GM18951 (cell line): ENCODE measurements around the gene GNG2.

ENCODE experiments used
- POLR2A ChIP-seq: IDR thresholded peaks from 4 replicates; pipeline ENCODE4 v1.6.1; 2011; ENCODE audit warnings: mild to moderate bottlenecking; ENCODE audit not compliant: insufficient read length, insufficient read depth; ENCODE audit errors: extremely low read depth
- in situ Hi-C: fragments of 300-500 bp; cut with MboI; formaldehyde crosslinking; loops from one replicate; pipeline ENCODE4 v1.12.0; 2022; ENCODE audit warnings: low sequenced_read_pairs, mixed read lengths, inconsistent platforms; ENCODE audit not compliant: unreplicated experiment

Gene GNG2

DNA sequence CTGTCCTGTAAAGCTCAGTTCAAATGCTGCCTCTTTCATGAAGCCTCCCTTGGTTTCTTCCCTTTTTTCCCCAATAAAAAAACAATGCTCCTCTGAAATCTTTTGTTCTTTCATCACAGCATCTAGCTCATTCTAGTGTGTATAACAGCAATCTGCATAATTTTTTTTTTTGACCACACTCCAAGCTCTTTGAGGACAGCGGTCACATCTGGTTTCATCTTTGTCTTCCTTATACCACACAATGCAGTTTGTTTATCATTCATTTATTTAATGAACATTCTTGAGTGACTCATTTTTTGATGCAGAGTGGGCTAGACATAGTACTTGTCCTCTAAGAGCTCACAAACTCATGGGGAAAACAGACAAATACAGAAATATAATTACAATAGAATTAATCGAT lies 7.3 kb downstream of the GNG2 start:
- in situ Hi-C loops = no loop called here
- TF ChIP-seq POLR2A = no peak

DNA sequence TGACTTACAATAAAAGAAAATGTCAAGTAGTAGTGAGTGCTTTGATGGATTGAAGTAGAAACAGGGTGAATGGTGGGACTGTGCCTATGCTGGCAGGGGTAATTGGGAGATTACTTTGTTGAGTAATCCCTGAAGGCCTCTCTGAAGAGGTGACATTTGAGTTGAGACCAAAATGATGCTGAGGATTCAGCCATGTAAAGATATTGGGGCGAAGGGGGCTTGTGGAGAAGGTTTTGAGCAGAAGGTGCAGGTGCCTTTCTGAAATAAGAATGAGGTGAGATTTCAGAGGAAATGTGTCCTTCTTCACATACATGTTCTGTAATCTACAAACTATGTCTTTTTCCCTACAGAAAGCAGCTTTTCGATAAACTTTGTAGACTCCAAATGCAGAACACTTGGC lies 8.0 kb downstream of the GNG2 start:
- in situ Hi-C loops = no loop called here

DNA sequence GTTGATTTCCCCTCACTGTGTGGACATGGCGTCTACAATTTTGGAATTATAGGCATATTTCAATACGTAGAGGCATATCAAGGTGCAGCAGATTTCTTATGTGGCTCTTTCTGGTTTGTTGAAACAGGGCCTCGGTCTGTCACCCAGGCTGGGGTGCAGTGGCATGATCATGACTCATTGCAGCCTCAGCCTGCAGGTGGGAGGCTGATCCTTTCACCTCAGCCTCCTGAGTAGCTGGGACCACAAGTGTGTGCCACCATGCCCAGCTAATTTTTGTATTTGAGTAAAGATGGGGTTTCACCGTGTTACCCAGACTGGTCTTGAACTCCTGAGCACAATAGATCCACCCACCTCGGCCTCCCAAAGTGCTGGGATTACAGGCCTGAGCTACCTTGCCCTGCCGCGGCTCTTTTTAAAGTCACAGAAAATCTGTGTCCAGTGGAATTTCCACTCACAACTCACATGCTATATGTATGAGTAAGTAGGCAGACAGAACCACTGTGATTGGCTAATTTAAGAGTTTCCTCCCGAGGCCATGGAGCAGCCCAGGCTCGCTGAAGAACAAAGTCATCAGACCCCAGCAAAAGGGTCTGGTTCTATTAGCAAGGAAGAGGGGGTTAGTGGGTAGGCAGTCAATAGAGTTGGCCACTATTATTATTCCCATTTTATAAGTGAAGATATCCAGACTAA lies 9.1 kb downstream of the GNG2 start:
- in situ Hi-C loops = no loop called here
- TF ChIP-seq POLR2A = no peak

More for the DNA sequence above, 8.0 kb downstream of the GNG2 start:
- no peak for TF ChIP-seq POLR2A

DNA sequence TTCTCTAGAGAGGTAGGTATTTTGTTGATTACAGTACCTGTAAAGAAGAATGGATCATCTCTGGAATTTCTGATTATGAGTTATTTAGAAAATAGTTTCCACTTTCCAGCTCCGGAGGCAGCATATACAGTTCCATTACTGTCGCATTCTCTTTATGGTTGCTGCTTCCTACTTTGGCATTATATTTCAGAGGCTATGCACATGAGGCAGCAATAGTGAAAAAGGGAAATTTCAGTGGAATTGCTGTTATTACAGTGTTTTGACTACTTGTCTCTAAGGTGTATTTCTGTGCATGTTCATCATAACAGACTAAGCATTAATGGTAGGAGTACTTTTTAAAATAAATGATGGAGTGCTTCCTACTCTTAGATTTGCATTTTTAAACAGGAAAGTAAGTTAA lies 10.2 kb downstream of the GNG2 start:
- in situ Hi-C loops = no loop called here
- no peak for TF ChIP-seq POLR2A

DNA sequence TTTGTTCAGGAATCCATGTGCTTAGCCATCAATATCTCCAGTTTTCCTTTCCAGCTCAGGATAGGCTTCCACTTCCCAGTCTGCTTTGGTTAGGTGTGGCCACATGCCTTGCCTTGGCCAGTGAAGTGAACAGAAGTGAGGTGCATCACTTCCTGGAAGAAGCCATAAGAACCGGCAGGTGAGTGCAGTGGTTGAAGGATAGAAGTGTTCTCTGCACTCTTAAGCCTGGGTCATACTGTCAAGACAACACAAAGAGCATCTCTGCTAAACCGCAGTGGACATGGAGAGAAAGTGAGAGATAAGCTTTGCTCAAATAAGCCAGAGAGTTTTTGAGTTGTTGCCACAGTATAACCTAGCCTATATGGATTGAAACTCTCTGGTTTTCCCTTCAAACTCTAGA lies 11.4 kb downstream of the GNG2 start:
- in situ Hi-C loops = no loop called here
- TF ChIP-seq POLR2A = no peak

DNA sequence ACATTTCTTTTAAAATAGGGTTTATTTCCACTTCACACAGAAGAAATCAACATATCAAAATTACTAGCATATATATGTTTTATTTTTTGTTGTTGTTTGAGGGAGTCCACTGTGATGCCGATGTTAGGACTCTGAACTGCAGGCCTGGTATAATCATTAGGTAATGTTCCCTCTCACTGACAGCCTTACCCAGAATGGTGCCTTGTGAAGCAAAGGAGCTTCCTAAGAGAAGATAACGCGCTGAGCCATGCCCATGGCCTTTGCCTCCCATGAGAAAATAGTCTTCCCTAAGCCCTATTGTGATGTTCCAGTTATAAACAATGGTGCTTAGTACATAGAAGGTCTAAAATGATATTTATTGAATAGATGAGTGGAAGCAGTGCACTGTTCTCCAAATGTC lies 12.0 kb downstream of the GNG2 start:
- TF ChIP-seq POLR2A = no peak
- in situ Hi-C loops = no loop called here

DNA sequence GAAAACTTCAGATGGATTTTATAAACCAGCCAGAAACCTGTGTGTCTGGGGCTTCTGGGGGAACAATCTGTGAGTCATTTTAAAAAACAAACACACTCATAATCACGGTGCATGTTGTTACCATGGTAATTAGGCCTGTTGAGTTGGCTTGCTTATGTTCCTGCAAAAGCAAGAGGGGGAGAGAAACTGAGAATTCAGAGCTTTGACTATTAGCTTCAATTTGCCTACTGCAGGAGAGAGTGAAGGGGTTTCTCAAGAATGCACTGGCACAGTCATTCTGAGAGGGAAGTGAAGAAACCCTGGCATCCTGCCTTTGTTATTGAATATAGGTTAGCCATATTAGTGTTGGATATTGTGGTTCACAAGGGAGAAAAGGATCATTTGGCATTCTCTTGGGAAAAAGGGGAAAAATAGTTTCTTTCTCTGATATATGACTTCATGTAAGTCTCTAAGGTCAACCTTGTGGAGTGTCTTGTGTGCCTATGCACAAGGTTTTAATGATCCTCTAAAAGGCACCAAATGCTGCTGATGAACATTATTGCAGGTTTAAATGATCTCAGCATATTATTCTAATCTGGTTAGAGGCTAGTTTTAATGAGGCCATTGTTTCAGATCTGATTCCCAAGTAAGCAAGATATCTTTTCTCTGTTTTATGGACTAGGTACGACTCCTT lies 12.9 kb downstream of the GNG2 start:
- TF ChIP-seq POLR2A = no peak
- in situ Hi-C loops = no loop called here

DNA sequence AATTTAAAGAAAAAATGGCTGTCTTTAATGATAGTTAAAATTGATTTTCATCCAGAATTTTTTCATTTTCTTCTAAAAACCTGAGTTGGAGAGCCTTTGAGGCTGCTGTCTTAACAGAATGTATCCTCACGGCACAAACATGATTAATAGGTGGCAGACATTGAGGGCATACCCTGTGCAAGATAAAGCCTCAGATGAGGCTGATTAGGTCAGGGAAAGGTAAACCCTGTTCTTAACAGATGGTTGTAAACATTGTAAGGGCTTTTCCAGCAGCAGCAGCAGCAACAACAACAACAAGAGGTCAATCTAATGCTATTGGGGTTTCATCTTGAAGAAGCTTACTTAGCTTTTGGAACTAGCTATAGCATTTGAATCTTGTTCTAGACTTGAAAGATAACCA lies 17.4 kb downstream of the GNG2 start:
- in situ Hi-C loops = no loop called here
- no peak for TF ChIP-seq POLR2A

DNA sequence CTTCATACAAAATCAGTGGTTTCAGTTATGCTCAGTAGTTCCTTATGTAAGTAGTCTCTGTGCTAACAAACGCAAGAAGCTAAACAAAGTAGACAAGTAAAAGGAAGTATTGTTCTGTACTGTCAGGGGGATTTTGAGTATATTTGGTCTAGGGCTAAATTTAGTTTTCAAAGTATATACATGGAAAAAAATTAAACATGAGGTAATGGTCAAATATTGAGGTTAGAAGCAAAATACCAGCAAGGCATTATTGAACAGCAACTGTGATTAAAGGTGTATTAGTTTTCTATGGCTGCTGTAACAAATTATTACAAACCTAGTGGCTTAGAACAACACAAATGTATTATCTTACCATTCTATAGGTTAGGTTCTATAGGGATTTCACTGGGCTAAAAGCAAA lies 18.8 kb downstream of the GNG2 start:
- in situ Hi-C loops = no loop called here

DNA sequence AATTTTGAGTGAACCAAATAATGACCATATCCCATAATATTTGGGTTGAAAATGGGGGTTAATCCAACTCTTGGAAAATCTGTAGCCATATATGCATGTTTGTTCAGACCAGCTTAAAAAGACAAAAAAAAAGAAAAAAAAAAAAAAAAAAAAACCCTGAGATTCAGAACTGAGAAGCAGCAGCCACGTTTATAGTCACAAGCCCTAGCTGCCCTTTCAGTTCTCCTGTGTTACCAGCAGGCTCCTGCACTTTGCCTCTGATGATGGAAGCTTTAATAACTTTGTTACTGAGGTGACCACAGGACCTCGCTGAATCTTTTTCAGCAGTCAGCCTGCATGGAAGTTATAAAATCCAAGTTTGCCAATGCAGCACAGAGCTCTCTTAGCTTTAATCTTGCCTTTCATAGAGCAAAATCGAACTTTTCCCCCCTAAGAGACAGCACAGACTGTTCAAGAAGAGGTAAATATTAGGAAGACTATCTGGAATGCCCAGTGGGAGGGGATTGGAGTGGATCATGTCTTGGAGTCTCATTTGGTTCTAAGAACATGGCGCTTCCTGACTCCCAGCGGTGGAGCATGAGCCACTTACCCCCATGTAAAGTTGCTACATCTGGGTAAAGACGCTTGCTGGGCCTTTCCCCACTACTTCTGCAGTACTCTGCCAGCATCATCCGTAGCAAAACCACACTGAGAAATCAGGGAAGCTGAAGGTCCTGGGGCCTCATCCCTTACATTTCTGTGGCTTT lies 20.6 kb downstream of the GNG2 start:
- no peak for TF ChIP-seq POLR2A
- in situ Hi-C loops = no loop called here

More for the DNA sequence above, 18.8 kb downstream of the GNG2 start:
- no peak for TF ChIP-seq POLR2A

DNA sequence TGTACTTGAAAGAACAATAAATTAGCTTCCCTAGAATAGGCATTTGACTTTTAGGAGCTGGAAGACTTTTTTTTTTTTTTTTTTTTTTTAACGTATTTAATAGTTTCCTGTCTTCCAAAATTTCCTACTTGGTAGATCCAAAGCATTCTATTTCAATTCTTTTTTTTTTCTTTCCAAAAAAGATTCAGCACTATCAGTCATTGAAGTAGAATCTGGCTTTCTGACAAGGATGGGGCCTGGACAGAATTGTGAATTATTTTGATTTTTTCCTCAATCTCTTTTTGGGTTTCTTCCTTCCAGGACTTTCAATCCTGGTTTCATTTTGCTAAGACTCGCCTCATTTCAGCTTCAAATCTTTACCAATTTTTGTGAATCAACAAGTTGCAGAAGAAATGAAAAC lies 21.2 kb downstream of the GNG2 start:
- TF ChIP-seq POLR2A = no peak
- in situ Hi-C loops = no loop called here

DNA sequence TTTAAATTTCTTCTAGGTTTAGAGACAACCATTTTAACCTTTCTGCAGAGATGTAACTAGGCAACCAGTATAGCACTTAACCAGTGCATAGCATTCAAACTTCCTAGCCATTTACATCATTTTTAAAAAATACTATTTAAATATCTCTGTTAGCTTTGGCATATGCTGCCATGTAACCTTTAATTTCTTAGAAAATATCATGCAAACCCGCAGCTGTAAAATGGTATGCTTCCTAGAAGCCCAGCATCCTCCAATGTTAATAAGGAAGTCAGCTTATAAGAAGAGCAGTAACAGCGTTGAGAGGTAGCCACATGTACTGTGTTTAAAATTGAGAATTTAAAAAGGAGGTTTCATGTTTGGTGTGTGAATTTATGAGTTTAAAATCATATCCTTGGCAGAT lies 22.8 kb downstream of the GNG2 start:
- TF ChIP-seq POLR2A = no peak
- in situ Hi-C loops = no loop called here

DNA sequence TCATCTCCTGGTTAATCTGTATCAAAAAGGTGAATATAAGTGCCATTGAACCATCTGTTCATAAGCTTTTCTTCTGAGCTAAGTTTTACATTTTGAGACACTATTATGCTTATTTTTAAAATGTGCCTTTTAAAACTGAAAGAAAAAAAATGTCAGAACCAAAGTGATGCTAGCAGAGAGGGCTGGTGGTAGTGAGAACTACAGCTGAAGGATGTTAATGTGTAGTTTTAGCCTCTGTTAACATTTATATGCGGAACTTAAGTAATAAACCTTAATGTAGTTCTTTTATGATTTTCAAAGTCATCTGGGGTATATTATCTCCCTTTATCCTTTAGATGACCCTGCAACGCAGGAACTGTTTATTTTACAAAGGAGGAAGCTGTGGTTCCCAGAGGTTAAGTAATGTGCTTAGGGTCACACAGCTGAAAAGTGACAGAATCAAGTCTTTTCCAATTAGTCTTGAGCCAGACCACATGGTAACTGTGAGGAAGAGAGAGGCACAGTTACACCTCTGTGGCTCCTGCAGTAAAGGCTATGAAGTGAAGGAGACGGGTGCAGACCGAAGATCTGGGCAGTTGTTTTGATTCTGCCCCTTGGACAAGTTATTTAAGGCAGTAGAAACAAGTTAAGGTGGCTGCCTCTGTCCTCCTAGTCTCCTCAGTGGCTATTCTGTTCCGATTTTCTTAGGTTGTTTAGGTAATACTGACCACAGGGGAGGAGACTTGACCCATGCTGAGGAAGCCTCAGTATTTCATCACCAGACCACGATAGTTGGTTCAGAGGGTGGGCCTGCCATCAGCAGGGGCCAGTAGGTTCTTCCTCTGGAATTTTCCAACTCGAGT lies 23.9 kb downstream of the GNG2 start:
- TF ChIP-seq POLR2A = no peak
- in situ Hi-C loops = no loop called here

DNA sequence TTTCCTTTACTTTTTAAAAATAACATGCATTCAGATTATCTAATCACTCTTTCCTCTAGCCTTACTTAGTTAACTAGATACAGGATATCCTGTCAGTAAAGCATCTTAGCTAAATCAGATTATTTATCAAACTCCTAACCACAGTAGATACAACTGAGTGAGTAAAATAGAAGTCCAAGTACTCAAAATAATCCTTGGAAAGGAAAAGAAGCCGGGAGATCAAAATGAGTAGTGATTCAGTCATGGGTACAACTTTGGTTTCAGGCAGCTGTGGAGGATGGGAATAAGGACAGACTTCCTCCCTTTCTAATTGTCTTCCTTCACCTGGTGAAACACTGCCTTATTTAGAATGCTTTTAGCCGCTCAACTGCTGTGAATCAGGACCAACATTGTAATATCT lies 29.4 kb downstream of the GNG2 start:
- TF ChIP-seq POLR2A = no peak

More for the DNA sequence above, 29.4 kb downstream of the GNG2 start:
- in situ Hi-C loops = no loop called here
